OCI-M2 (cell line): ENCODE results near the gene GCSH.
A peak's percentile ranks its signal among the peaks of the same experiment; 100 is the strongest.
"Not testable (repeated sequence)": the region's sequence is repeated elsewhere in the genome, so short reads cannot be mapped to it uniquely, and the experiment has no call there.

Experiments
- DNase-seq: peaks from one replicate; lab custom pipeline; 2025; ENCODE audit not compliant: unreplicated experiment; lab: John Stamatoyannopoulos, UW

Gene GCSH

GRCh38 chr16:81095953-81096714 is at the start of gene GCSH:
Gene GCSH, minus strand, starts transcription at chr16:81096395. Its CDS starts 117 bp downstream, at chr16:81096278.
- DNase-seq: peak; percentile 60

GRCh38 chr16:81143921-81144471 is 47.8 kb upstream of the GCSH start:
- DNase-seq: no peak

DNA sequence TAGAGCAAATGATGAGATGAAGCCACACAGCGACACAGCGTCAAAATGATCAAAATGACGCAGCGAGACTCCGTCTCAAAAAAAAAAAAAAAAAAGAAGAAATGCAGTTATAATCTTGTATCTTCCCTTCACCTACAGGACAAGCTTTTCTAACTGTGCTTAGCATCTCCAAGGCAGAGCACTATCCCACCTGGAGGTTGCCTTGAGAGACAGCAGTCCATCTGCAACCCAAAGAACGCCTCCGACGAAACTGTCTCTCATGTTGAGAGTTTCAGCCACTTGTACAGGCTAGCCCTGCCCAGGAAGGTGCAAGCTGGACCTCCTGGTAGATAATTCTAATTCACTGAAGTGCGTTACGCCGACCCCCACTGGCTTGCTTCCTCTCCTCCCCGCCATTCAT is 46.7 kb upstream of the GCSH start:
- no peak for DNase-seq

DNA sequence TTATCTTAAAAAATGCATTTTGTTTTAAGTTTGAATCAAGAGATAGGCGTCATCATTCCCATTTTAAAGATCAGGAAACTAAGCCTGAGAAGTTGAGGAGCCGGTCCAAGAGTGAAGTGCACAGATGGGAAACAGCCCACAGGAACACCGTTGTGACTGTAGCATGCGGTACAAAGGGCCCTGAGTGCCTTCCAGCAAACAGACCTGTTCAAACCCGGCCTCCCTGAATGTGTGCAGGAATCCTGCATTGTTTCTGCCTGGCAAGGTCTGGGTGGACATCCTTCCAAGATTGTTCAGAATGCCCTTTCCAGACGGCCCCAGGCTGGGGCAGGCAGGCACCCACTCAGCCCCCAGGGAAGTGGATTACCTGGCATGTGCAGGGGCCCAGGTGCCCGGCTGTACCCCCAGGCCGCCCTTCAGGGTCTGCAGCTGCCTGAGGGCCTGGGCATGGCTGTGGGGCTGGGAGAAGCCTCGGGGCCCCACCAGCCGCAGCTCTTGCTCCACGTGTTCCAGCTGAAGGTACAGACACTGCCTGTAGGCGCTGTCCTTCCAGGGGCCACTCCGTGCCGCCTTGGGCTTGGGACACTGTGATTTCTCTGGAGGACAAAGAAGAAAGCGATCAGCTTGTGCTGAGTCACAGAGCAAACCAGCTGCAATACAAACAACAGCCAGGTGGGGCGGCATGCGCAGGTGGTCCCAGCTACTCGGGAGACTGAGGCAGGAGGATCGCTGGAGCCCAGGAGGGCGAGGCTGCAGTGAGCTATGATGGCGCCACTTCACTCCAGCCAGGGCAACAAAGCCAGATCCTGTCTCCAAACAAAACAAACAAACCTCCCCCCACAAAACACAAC is 45.0 kb upstream of the GCSH start:
- DNase-seq: no peak

GRCh38 chr16:81138831-81139557 is 42.8 kb upstream of the GCSH start:
- no peak for DNase-seq

DNA sequence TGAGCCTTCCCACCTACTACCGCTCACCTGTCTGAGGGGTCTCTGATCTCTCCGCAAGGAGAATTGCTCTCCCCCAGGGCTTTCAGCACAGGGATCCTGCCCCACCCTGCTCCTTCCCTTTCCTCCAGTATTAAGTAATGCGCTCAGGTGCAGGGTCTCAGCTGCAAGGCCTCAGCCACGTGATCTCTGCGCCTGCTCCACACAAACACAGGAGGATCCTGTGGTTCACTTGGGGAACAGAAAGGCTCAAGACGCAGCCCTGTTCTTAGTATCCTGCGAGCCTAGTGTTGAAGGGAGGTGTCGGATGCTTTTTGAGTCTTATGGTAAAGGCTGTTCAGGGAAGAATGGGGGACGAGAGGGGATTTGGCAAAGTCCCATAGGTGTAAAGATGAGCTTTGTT is 41.6 kb upstream of the GCSH start:
- no peak for DNase-seq

- no peak for DNase-seq
Observed at GRCh38 chr16:81136390-81137335, 40.5 kb upstream of the GCSH start.

DNA sequence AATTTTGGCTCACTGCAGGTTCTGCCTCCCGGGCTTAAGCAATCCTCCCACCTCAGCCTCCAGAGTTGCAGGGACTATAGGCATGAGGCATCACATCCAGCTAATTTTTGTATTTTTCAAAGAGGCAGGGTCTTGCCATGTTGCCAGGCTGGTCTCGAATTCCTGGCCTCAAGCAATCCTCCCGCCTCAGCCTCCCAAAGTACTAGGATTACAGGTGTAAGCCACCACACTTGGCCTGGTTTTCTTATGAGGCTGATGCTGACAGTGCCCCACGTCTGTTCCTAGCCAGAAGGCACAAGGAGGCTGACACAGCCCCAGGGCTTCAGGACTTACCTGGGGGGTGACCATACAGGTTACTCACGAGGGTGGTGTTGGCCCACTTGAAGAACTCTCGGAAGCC is 33.9 kb upstream of the GCSH start:
- no peak for DNase-seq

GRCh38 chr16:81128726-81129524 is 32.7 kb upstream of the GCSH start:
- no peak for DNase-seq

DNA sequence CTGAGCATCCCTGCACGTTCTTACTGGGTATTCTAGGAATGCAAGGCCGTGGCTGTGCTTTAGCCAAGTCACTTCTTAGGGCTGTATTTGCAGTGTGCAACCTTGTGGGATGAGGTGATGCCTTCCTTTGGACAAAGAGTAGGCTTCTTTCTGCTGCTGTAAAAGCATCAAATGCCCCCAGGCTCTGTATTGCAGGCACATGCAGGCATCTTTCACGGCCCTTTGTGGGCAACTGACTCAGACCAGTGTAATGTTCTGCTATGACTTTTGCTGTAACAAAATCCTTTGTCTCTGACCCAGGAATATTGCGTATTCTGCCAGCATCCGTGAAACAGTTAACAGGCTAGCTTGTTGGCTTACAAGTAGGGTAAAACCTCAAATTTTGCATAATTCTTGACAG is 30.9 kb upstream of the GCSH start:
- DNase-seq: no peak

- no peak for DNase-seq
Observed at GRCh38 chr16:81123092-81123852, 27.1 kb upstream of the GCSH start.

- no peak for DNase-seq
Observed at GRCh38 chr16:81121474-81121990, 25.3 kb upstream of the GCSH start.

GRCh38 chr16:81117436-81117835 is 21.2 kb upstream of the GCSH start:
- DNase-seq: no peak

DNA sequence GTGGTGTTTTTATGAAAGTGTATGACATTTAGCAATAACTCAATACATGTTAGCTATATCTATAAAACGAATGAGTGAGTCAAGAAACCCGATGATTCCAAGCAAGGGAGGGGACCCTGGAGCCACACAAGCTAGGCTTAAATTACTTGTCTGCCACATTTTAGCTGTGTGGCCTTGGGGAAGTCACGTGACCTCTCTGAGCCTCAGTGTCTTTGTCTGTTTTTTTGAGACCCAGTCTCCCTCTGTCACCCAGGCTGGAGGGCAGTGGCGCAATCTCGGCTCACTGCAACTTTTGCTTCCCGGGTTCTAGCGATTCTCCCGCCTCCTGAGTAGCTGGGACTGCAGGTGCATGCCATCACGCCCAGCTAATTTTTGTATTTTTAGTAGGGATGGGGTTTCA is 20.1 kb upstream of the GCSH start:
- no peak for DNase-seq

DNA sequence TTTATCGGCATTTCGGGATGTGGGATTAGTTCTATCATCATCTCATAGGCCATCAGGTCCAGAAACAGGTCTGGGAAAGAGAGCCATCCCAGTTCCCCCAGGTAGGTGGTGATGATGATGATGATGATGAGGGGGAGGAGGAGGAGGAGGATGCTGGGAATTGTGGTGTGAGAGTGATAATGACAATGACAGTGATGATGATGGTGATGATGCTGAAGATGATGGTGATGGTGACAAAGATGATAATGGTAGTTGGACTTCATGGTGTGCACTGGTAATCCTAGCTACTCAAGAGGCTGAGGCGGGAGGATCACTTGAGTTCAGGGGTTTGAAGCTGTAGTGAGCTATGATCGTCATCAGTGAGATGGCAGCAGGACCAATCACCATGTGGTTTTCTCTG is 16.3 kb upstream of the GCSH start:
- DNase-seq: no peak

DNA sequence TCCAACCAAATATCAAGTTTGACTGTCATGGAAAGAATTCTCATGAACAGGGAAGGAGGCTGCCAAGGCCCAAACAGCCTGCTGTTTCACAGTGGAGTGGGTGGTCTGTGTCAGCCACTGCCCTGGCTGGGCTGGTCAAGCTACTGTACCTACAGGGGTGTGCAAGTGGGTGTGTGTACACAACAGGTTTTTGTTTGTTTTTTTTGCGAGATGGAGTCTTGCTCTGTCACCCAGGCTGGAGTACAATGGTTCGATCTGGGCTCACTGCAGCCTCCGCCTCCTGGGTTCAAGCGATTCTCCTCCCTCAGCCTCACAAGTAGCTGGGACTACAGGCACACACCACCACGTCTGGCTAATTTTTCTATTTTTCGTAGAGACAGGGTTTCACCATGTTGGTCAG is 13.1 kb upstream of the GCSH start:
- not testable (repeated sequence) for DNase-seq

DNA sequence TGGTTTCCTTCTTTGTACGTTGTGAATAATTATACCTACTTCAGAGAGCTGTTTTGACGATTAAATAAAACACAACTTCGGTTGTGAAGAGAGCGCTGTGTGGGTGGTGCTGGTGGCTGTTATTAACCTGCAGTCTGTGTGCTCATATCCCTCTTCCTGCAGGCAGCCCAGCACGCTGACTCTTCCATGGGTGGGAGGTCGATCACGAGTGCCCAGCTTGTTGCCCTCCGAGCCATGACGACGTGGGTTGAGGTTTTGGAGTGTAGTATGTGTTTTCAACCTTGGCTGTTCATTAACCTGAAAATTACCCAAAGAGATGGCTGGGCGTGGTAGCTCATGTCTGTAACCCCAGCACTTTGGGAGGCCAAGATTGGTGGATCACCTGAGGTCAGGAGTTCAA is 11.3 kb upstream of the GCSH start:
- no peak for DNase-seq

DNA sequence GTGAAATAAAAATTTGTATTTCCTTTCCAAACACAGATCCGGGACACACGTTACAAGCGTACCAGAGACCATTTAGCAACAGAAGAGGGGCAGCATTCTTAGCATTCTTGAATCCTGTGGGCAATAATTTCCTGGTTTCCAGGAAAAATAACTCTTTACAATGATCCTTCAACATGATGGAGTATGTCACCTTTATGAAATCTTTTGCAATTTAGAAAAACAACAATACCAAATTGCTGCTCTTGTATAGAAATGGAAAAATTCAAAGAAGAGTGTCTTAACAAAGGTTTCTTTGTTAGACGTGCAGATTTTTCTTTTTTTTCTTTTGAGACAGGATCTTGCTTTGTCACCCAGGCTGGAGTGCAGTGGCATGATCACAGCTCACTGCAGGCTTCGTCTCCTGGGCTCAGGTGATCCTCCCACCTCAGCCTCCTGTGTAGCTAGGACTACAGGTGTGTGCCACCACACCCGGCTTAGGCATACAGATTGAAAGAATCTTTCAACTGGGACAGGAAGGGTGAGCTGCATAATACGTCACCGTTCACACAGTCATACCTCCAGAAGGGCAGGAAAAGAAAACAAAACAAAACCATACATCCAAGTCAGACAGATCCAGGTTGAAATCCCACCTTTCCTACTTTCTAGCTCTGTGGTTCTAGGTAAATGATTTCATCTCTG is 10.8 kb upstream of the GCSH start:
- no peak for DNase-seq
